Colonic mucosa (tissue), 4 donors: ENCODE results near the gene ELOB. TPM values are rescaled to one million over a fixed set of nuclear protein-coding genes. Genes with fewer than 3 reads are reported as not detected.

Source experiments
- DNase-seq: peaks from one replicate; pipeline ENCODE4 v3.0.0-alpha.2; 2020
- H3K27ac ChIP-seq: fragments of 200-600 bp; one replicate; pipeline ENCODE4 v1.8.0; 2021
- H3K27me3 ChIP-seq: fragments of 200-600 bp; one replicate; pipeline ENCODE4 v1.8.0; 2021
- H3K36me3 ChIP-seq: fragments of 200-600 bp; one replicate; pipeline ENCODE4 v1.8.0; 2021
- H3K4me1 ChIP-seq: fragments of 200-600 bp; one replicate; pipeline ENCODE4 v1.8.0; 2021; ENCODE audit warnings: mild to moderate bottlenecking
- H3K4me3 ChIP-seq: fragments of 200-600 bp; one replicate; pipeline ENCODE4 v1.8.0; 2021
- H3K9ac ChIP-seq, 2 donors: one replicate each; pipeline ENCODE4 v1.7.0; 2013; ENCODE audit warnings: control low read depth in 2 of 2, low read depth in 2 of 2, low read length in 2 of 2
- H3K9me3 ChIP-seq: fragments of 200-600 bp; one replicate; pipeline ENCODE4 v1.8.0; 2021
- CTCF ChIP-seq: fragments of 200-600 bp; IDR thresholded peaks from one replicate; pipeline ENCODE4 v1.8.0; 2022; ENCODE audit warnings: antibody characterized with exemption, mild to moderate bottlenecking
- intact Hi-C: fragments of 100-400 bp; cut with DNase I; formaldehyde crosslinking; loops from one replicate; pipeline ENCODE4 v1.14.1; 2022
- total RNA-seq, 2 donors: library from RNA; stranded (reverse); fragmentation: NEBNext Ultra II Directional in 1 of 2; extraction: Animal tissue kit (Norgen Biotek cat#: 25700) in 1 of 2; gene quantifications; one replicate each; pipeline ENCODE4 v1.2.1, GENCODE V29; 2021
- donor health status: healthy.
- donor health status: DM: no; HTN: no; CAD: no.
- donor health status: DM: no; HTN: no; CAD: no.

Gene ELOB
- 100 to 1,000 TPM; 230 to 333 TPM for total RNA-seq

DNA sequence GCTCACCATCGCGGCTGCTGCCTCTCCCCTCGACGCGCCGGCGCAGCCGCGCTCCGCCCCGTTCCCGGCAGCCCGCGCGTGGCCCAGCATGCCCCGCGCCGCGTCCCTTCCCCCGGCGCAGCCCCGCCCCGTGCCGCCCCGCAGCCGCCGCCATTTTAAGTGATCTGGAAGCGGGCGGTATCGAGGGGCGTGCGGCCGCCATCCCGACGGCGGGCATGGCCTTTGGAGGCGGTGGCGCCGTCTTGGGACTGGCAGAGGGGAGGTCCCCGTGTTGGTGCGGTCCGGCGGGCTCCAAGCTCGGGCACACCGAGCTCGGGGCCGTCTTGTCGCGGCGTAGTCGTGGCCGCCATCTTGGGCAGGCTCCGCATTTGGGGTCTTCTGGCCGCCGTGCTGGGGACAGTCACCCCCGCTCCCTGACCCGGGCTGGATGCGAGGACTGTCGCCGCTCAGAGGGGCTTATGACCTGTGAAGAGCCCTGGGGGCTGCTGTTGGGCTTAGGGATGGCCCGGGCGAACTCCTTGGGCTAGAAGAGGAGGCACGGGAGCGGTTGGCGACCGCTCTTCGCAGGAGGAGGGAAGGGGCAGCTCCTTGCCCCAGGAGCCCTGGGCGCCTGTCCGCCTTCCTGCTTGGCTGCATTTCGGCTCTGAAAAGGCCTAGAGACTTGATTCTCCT lies at the start of gene ELOB:
TSS of gene ELOB (minus strand) at position 50 of the 672 bp plus-strand sequence. CDS start at position 9, 41 bp downstream.
- H3K4me3 ChIP-seq = peak within 1 kb of the TSS; percentile 86
- DNase-seq = peak; percentile 89
- peaks cover 3% of the 10 kb centered on the region for H3K36me3 ChIP-seq
- intact Hi-C loops = no loop called here
- peak within 1 kb of the TSS; percentile 100 for H3K9ac ChIP-seq
- no peaks in the 10 kb centered on the region for H3K27me3 ChIP-seq
- no peak for TF ChIP-seq CTCF
- H3K27ac ChIP-seq = peak within 1 kb of the TSS; percentile 96
- H3K9me3 ChIP-seq = no peaks in the 10 kb centered on the region
- peaks cover 6% of the 10 kb centered on the region for H3K4me1 ChIP-seq

GRCh38 chr16:2825906-2826305 lies 48.8 kb upstream of the ELOB start:
- TF ChIP-seq CTCF = no peak
- intact Hi-C loops = no loop called here
- no peak for DNase-seq
- H3K36me3 ChIP-seq = no peaks in the 10 kb centered on the region
- H3K4me3 ChIP-seq = no peak overlapping the region
- H3K9me3 ChIP-seq = no peaks in the 10 kb centered on the region
- H3K4me1 ChIP-seq = no peaks in the 10 kb centered on the region
- H3K27ac ChIP-seq = no peak overlapping the region
- no peak overlapping the region for H3K9ac ChIP-seq
- no peaks in the 10 kb centered on the region for H3K27me3 ChIP-seq

DNA sequence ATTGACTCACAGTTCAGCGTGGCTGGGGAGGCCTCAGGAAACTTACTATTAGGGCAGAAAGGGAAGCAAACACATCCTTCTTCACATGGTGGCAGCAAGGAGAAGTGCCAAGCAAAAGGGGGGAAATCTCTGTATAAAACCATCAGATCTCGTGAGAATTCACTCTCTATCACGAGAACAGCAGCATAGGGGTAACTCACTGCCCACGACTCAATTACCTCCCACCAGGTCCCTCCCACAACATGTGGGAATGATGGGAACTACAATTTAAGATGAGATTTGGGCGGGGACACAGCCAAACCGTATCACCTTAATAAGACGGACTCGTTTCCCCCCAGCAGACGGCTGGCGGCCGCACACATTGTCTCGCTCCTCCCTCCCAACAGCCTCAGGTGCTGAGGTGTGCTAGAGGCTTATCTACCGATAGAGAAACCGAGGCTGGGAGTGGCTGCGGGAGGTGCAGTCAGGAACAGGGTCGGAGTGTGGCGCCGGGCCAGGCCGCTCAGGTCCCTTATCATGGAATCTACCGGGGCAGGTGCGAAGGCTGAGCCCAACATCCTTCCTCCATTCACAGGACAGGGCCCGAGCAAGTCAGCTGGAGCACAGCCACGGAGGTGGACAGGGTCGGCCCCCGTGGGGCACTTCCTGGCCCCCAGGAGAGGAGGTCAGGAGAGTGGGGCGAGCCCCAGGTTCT lies 48.1 kb upstream of the ELOB start:
- Histone ChIP-seq H3K4me1 (no peaks in the 10 kb centered on the region), H3K9me3 (no peaks in the 10 kb centered on the region), H3K27me3 (no peaks in the 10 kb centered on the region), H3K27ac (no peak overlapping the region), H3K36me3 (no peaks in the 10 kb centered on the region), H3K4me3 (no peak overlapping the region), H3K9ac (no peak overlapping the region)
- no peak for DNase-seq
- intact Hi-C loops = no loop called here
- TF ChIP-seq CTCF = no peak

DNA sequence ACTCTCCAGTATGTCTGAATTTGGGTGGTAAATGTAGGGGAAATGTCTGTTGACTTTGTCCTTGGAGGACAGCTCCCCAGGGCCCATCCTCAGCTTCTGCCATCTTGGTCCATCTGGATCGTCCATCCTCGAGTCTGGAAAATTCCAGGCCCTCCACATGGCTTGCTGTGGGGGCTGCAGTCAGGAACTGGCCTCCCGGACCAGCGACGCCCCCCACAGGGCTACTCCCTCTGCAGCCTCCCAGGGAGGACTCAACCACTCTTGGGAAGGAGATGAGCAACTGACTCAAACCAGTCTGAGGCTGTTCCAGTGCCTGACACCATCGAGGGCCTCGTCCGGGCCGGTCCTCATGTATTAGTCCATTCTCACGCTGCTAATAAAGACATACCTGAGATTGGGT lies 47.5 kb upstream of the ELOB start:
- Histone ChIP-seq H3K4me3 (no peak overlapping the region), H3K4me1 (no peaks in the 10 kb centered on the region), H3K9ac (no peak overlapping the region), H3K27ac (no peak overlapping the region), H3K9me3 (no peaks in the 10 kb centered on the region), H3K36me3 (no peaks in the 10 kb centered on the region), H3K27me3 (no peaks in the 10 kb centered on the region)
- DNase-seq = no peak
- no peak for TF ChIP-seq CTCF
- intact Hi-C loops = no loop called here

GRCh38 chr16:2822496-2822895 lies 45.4 kb upstream of the ELOB start:
- Histone ChIP-seq H3K9ac (no peak overlapping the region), H3K27me3 (no peaks in the 10 kb centered on the region), H3K36me3 (no peaks in the 10 kb centered on the region), H3K9me3 (no peaks in the 10 kb centered on the region), H3K4me3 (no peak overlapping the region), H3K4me1 (no peaks in the 10 kb centered on the region), H3K27ac (no peak overlapping the region)
- DNase-seq = no peak
- intact Hi-C loops = no loop called here
- no peak for TF ChIP-seq CTCF
